DMS 273 treated with DMSO at 0.1 percent for 48 hours (cell line): ENCODE results near the gene CD2BP2.
A peak's percentile ranks its signal among the peaks of the same experiment; 100 is the strongest.
"Not testable (repeated sequence)": the region's sequence is repeated elsewhere in the genome, so short reads cannot be mapped to it uniquely, and the experiment has no call there.

Source experiments
- DNase-seq: peaks from one replicate; lab custom pipeline; 2025; lab: John Stamatoyannopoulos, UW

The CD2BP2 gene

DNA sequence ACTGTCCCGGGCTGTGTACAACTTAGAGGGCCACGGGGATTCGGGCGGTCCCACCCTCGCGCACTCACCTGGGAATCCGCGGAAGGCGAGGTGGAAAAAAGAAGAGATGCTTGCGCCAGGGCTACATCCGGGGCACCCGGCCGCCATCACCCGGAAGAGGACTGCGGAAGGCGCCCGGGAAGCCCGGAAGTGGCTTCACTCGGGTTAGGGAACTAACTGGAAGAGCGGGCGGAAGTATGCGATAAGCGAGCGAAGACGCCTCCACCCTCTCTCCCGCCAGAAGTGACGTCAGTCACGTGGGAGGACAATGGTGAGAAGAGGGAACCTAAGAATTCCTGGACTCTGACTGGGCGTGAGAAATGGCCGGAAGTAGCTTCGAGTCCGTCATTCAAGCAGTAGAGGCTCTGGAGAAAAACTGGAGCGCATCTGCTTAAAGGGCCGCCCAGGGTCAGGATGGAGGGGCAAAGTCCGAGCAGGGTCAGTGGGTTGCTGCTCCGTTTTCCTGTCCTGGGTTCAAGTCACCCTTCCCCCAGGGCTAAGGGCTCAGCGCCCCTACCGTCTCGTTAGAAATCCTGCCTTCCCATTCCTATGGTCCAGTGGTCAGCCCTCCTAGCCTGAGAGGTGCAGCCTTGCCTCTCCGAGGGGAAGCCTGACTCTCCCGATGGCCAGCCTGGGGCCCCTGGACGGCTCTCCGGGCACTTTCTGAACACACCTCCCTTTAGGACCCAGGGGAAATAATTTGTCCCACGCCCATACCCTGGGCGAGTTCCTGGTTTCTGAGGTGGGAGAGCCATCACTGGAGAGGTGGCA lies at the start of gene CD2BP2:
Gene CD2BP2 (minus strand): TSS at position 165 of the 810 bp plus-strand sequence. CDS start 627 bp downstream, outside the sequence.
- peak; percentile 95 for DNase-seq

DNA sequence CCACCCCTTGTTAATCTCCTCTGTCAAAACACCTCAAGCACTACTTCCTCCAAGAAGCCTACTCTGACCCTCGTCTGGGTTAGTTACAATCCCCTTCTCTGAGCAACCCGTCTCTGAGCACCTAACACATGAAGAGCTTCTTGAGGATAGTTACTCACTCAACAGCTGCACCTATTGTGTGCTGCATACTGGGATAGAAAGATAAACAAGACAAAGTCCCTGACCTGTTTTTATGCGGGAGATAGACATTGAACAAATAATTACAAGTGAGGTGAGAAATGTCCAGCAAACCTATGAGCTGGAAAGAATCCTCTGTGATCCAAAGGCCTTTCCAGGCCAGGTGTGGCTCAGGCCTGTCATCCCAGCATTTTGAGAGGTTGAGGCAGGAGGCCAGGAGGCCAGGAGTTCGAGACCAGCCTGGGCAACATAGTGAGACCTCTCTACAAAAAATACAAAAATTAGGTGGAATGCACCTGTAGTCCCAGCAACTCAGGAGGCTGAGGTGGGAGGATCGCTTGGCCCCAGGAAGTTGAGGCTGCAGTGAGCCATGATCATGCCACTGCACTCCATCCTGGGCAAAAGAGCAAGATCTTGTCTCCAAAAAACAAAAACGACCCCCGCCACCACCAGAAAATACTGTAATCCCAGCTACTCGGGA lies 46.8 kb upstream of the CD2BP2 start:
- DNase-seq = no peak

DNA sequence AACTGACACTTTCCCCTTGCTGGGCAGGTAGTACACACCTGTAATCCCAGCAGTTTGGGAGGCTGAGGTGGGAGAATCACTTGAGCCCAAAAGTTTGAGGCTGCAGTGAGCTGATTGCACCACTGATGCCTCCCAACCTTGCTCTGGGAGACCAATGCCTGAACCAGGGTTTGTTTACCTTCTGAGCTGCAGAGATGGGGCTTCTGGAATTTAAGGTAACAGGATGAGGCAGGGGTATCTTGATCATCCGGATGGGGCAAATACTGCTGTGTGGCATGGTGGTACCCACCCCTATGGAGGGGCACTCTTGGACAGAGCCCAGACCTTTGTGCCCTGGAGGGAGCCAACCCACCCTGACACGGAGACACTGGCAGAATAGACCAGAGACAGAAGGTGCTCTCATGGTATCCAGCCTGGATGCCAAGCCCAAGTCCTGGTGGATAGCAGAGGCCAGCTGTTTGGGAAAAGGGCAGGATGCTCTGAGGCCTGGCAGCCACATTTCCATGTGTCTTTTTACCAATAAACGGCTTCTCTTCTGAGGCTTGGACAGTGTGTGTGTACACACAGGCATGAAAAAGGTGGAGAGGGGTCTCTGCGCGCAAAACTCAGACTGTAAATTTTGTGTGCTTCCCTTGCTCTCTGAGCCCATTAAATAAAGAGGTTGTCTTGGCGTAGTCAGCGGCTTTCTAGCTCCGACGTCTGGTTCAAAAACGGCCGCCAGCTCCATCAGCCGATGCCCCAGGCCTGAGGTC lies 44.5 kb upstream of the CD2BP2 start:
- DNase-seq = no peak

DNA sequence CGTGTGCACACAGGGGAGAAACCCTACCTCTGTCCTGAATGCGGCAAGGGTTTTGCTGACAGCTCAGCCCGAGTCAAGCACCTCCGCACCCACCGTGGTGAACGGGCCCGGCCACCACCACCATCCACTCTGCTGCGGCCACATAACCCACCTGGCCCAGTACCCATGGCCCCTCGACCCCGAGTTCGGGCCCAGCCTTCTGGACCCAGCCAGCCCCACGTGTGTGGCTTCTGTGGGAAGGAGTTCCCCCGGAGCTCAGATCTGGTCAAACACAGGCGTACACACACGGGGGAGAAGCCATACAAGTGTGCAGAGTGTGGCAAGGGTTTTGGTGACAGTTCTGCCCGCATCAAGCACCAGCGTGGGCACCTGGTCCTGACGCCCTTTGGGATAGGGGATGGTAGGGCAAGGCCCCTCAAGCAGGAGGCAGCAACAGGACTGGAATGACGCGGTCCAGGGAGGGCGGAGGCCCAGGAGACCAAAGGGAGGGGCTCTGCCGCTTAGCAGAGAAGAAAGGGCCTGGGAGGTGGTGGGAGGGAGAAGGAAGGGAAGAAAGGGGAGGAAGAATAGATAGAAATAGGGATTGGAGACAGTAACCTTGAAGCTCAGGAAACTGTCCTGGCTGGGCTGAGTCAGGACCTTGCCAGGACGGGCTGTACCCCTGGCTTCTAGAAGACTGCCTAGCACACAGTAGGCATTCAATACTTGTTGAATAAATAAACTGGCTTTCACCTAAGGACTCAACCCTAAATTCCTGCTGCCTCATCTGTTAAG lies 43.7 kb upstream of the CD2BP2 start:
- no peak for DNase-seq

DNA sequence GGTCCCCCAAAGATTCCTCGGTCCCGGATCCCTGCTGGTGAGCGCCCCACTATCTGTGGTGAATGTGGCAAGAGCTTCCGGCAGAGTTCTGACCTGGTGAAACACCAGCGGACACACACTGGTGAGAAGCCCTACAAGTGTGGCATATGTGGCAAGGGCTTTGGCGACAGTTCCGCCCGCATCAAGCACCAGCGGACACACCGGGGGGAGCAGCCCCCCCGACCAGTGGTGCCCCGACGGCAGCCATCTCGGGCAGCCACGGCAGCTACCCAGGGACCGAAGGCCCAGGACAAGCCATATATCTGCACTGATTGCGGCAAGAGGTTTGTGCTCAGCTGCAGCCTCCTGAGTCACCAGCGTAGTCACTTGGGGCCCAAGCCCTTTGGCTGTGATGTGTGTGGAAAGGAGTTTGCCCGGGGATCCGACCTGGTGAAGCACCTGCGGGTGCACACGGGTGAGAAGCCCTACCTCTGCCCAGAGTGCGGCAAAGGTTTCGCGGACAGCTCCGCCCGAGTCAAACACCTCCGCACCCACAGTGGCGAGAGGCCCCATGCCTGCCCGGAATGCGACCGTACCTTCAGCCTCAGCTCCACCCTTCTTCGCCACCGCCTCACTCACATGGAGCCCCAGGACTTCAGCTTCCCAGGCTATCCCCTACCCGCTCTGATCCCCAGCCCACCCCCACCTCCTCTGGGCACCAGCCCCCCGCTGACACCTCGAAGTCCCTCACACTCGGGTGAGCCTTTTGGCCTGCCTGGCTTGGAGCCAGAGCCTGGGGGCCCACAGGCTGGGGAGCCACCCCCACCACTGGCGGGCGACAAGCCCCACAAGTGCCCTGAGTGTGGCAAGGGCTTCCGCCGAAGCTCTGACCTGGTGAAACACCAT lies 42.9 kb upstream of the CD2BP2 start:
- no peak for DNase-seq

DNA sequence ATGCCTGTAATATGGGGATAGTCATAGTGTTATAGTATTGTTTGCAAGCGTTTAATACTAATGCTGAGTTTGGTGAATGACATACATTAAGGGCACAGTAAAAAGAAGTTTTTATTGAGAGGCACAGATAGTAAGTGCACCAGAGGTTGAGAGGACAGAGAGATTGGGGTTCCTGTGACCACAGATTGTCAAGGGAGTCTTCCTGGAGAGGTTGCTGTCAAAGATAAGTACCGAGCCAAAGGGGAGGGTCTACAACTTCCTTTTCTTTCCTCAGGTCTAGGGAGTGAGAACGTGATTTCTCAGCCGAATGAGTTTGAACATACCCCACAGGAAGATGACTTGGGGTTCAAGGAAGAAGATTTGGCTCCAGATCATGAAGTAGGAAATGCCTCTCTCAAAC lies 41.9 kb upstream of the CD2BP2 start:
- DNase-seq = no peak

DNA sequence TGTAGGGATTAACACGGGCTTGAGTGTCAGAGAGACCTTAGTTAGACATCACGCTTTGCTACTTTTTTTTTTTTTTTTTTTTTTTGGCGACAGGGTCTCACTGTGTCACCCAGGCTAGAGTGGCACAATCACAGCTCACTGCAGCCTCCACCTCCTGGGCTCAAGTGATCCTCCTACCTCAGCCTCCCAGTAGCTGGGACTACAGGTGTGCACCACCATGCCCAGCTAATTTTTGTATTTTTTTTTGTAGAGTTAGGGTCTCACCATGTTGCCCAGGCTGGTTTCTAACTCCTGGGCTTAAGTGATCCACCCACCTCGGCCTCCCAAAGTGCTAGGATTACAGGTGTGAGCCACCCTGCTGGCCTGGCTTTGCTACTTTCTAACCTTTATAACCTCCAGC lies 41.5 kb upstream of the CD2BP2 start:
- DNase-seq = not testable (repeated sequence)

DNA sequence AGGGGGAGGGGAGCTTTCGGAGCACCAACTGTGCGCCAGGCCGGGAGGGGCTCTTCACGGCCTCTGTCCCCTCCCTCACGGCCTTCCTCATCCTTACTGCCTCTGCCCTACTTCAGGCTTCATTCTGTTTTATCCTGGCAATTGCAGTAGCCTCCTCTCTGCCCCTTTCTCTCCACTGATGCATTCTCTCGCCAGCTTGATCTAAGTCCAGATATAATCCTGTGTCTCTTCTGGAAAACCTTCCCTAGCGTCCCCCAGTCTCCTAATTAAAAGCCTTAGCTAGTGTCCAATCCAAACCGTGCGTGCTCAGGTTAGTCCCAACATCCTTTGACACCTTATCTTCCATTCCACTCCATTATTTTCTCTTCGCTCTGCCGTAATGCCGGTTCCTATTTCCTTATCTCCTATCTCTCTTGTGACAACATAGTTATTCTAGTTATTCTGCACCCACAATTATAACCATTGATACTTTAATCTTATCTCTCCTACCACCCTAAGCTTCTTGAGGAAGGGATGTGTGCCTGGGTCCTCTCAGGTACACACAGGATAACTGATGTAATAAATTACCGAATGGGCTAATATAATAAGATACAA lies 41.0 kb upstream of the CD2BP2 start:
- DNase-seq = no peak

DNA sequence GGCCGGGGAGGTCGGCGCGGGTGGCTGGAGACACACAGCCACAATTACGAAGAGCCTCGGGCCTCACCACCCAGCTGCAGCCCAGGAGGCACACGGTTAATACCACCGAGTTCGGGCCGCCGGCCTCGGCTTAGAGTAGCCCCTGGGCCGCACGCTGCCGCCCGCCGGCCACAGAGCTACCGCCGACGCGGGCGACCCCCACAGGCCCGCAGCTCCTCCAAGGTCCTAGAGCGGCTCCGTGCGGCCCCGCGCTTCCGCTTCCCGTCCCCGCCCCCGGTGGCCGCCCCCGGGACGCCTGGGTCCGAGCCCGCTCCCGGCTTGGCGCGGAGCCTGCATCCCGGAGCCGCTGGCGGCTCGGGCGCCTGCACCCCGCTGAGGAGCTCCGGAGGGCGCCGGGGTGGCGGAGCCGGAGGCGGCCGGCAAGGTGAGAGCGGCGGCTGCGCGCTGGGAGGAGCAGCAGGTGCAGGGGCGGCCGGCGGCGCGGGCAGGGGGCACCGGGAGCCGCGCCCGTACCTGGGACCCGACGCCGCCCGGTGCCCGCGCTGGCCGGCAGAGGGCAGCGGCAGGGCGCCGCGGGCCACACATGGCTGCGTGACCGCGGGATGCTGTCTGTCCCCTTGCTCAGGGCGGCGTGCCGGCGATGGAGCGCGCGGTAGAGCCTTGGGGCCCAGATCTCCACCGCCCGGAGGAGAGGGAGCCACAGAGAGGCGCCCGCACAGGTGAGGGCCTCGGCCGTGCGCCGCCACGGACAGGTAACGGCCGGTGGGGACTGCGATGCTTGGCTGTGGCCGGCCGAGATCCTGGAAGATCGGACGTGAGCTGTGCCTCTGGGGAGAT lies 40.3 kb upstream of the CD2BP2 start, which contains the start of gene ZNF48:
Gene ZNF48 (plus strand): TSS at position 266 of the 837 bp plus-strand sequence. CDS start 375 bp downstream, at position 641.
- DNase-seq = peak; percentile 55

DNA sequence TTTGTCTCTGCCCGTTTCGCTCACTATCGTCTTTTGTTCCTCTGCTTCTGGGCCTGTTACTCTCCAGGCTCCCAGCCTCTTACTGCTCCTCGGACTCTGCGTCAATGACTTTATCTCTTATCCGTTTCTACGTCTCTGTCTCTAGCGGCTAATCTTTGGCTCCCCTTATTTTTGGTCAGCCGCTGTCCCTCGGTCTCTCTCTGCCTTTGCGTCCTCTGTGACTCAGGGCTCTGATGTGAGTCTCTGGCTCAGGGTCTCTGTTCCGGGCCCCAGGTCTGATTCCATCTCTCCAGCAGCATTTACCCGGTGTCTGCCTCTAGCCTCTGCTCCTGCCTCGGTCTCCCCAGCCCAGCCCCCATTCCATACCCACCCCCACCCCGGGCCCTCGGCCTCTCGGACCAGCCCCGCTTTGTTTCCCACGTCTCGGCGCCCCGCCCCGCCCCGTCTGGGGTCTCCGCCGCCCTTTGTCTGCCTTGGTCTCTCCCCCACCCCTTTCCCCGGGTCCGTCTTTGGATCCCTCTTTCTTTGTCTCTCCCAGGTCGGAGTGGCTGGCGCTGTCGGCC lies 39.6 kb upstream of the CD2BP2 start:
- no peak for DNase-seq

DNA sequence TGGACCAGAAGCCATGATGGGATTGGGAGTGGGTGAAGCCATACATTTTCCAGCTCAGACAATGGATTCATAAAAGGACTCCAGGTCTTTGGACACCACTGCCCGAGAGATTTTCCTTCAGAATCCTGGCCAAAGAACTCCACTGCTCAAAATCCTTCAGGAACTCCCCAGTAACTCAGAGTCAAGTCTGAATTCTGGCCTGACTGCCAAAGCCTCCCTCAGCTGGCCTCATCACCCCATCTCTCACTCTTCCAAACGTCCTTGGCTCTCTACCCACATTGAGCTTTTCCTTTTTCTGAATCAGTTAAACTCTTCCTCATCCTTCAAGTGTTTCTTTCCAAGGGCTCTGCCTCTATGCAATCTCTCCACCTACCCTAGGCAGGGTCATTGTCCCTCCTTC lies 28.4 kb upstream of the CD2BP2 start:
- DNase-seq = no peak

DNA sequence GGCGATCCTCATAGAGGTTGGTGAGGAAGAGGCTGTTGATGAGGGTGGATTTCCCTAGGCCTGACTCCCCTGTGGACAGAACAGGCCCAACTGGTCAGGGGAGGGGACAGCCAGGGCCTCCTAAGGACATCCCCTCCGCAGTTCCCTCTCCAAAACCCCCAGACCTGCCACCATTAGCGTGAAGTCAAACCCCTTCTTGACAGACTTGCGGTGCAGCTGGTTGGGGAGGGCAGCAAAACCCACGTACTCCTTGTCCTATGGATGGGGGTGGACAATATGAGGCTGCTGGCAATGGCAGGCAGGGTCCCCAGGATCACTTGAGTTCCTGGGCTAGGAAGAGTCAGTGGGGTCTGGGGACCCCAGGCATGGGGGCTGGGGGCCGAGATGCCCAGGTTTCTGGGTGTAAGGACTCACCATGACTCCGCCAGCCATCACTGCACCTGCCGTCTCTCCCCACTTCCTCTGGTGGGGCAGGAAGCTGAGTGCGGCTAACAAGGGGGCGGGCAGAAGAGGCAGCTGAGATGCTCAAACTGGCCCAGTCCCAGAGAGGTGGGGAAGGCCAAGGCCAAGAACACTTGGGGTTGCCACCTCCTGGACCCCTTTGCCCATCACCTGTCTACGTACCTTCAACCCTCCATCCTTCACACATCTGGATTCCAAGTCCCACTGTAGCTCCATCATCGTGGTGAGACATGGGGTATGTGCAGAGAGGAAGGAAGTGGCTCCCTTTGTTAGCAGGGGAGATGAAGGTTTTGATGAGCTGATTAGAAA lies 27.2 kb upstream of the CD2BP2 start, which contains the start of gene SEPTIN1:
Gene SEPTIN1 (minus strand): TSS at position 451 of the 771 bp plus-strand sequence. CDS start 19 bp downstream, at position 432.
- DNase-seq = no peak

DNA sequence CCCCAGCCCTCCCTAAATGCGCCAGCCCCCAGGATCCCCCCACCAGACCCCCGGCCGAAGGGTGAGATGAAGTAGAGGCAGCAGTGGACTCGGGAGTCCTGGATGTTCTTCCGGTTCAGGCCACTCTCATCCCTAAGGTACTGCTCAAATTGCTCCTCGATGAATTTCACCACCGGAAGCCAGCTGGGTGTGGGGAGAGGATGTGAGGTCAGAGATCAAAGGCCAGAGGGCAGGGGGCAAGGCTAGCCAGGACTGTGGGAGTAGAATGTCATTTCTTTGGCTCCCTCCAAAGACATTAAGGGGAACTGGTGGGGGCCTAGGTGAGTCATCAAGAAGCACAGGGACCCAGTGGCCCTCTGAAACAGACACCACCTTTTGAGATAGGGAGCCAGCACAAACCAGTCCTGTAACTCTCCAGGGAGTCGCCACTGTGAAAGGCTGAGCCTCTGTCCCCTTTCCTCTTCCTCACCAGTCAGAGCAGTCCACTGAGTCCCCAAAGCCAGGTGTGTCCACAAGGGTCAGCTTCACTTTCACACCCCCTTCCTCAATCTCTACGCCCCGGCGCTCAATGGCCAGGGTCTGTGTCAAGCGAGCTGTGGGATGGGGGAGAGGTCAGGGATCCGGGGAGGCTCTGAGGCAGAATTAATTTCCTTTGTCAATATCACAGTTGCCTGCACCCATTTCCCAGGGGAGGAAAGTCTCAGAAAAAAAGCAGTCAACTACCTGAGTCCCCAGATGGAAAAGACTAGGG lies 26.4 kb upstream of the CD2BP2 start:
- DNase-seq = no peak

DNA sequence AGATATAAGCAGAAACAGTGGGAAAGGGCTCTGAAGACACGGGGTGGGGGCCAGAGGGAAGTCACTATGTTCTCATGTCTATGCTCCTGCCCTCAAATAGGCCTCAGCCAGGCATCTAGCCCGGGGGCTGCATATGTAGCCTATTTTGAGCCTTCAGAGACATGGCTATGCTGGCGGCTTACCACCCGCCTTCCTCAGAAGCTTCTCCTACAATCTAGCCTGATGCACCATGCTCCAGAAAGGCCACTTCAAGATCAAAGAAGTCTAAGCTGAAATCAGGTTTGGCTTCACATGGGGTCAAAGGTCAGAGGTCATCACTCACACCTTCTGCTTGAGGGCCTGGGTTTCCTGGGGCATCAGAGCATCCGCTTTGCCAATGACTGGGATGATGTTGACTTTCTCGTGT lies 25.7 kb upstream of the CD2BP2 start:
- DNase-seq = no peak

DNA sequence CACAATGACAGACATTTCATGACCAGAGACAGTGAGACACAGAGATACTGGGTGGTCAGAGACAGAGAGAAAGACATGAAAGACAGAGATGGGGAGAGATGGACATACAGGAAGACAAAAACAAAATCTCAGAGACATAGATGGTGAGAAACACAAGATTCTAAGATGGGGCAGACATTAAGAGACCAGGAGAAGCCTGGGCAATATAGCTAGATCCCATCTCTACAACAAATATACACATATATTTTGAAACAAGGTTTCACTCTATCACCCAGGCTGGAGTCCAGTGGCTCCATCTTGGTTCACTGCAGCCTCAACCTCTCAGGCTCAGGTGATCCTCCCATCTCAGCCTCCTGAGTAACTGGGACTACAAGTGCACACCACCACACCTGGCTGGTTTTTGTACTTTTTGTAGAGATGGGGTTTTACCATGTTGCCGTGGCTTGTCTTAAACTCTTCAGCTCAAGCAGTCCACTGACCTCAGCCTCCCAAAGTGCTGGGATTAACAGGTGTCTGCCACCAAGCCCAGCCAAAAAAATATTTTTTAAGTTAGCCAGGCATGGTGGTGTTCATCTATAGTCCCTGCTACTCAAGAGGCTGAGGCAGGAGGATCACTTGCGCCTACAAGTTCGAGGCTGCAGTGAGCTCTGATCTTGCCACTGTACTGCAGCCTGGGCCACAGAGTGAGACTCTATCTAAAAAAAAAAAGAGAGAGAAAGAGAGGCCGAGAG lies 25.1 kb upstream of the CD2BP2 start:
- DNase-seq = no peak

DNA sequence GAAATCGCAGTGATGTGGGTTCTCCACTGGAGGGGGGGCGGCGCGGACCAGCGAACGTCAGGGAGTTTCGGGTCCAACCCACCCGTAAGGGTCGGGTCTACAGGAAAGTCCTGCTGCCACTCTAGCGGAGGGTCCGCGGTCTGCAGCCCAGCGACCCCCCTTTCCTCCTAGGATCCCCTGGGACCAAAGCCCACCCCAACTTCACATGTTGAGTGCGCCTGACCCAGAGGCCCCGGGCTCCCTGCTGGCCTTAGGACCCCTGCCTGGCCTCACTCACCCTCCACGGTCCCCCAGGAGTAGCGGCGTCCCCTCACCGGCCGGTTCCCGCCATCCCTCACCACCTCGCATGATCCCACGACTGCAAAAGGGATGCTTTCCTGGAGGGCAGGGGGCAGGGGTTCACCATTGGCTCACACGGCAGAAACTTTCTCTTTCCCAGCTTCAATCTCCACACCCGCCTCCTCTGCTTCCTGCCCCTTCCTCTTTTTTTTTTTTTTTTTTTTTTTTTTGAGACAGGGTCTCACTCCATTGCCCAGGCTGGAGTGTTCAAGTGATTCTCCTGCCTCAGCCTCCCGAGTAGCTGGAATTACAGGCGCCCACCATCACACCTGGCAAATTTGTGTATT lies 24.2 kb upstream of the CD2BP2 start:
- no peak for DNase-seq
